ENCODE measurements around the gene CSRP2. TPM values are rescaled to one million over a fixed set of nuclear protein-coding genes. Genes with fewer than 3 reads are reported as not detected.
A peak's percentile ranks its signal among the peaks of the same experiment; 100 is the strongest.

Gene CSRP2
- total RNA-seq, 1 donor from 2014 or later: 185 TPM

- no peak for DNase-seq (ENCODE audit: low spot score)
- TF ChIP-seq CTCF (IDR thresholded peaks at IDR 0.05; ENCODE audit: unreplicated experiment): no peak
- Mint-ChIP-seq H3K27ac (ENCODE audit: unreplicated experiment) (no peak overlapping the region), H3K9me3 (ENCODE audit: unreplicated experiment) (no peaks in the 10 kb centered on the region), H3K4me3 (ENCODE audit: unreplicated experiment) (no peak overlapping the region), H3K27me3 (ENCODE audit: unreplicated experiment) (no peaks in the 10 kb centered on the region), H3K4me1 (ENCODE audit: unreplicated experiment) (peaks cover 30% of the 10 kb centered on the region), H3K36me3 (ENCODE audit: low read depth, unreplicated experiment) (no peaks in the 10 kb centered on the region)
Measured at GRCh38 chr12:76908303-76909017, 29.6 kb upstream of the CSRP2 start.

- no peaks in the 10 kb centered on the region for H3K9me3 Mint-ChIP-seq (ENCODE audit: unreplicated experiment)
- H3K36me3 Mint-ChIP-seq (ENCODE audit: low read depth, unreplicated experiment): no peaks in the 10 kb centered on the region
- H3K4me3 Mint-ChIP-seq (ENCODE audit: unreplicated experiment): no peak overlapping the region
- DNase-seq (ENCODE audit: low spot score): no peak
- no peak for TF ChIP-seq CTCF (IDR thresholded peaks at IDR 0.05; ENCODE audit: unreplicated experiment)
- peaks cover 34% of the 10 kb centered on the region for H3K4me1 Mint-ChIP-seq (ENCODE audit: unreplicated experiment)
- no peaks in the 10 kb centered on the region for H3K27me3 Mint-ChIP-seq (ENCODE audit: unreplicated experiment)
- H3K27ac Mint-ChIP-seq (ENCODE audit: unreplicated experiment): peak overlapping the region; percentile 93
Measured at GRCh38 chr12:76901628-76902380, 23.0 kb upstream of the CSRP2 start.

DNA sequence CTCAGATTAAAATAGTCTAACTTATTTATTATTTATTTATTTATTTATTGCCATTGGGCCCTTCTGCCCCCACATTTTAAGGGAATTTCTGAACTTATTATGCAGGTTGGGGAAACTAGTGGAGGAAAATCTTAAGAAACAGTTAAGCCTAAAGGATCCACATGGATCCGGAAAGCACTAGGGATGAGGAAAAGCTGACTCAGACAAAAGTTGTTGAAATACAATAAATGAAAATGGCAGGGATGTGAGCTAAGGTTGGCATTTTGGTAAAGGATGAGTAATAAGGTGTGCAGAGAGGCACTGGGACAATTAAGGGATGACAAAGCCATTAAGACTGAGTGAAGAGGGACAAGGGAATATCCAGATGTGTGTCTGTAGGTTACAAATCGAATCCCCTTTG is 20.7 kb upstream of the CSRP2 start:
- DNase-seq (ENCODE audit: low spot score): no peak
- no peaks in the 10 kb centered on the region for H3K27me3 Mint-ChIP-seq (ENCODE audit: unreplicated experiment)
- peaks cover 5% of the 10 kb centered on the region for H3K9me3 Mint-ChIP-seq (ENCODE audit: unreplicated experiment)
- no peaks in the 10 kb centered on the region for H3K36me3 Mint-ChIP-seq (ENCODE audit: low read depth, unreplicated experiment)
- TF ChIP-seq CTCF (IDR thresholded peaks at IDR 0.05; ENCODE audit: unreplicated experiment): no peak
- H3K27ac Mint-ChIP-seq (ENCODE audit: unreplicated experiment): peak overlapping the region; percentile 73
- H3K4me1 Mint-ChIP-seq (ENCODE audit: unreplicated experiment): peaks cover 34% of the 10 kb centered on the region
- no peak overlapping the region for H3K4me3 Mint-ChIP-seq (ENCODE audit: unreplicated experiment)

DNA sequence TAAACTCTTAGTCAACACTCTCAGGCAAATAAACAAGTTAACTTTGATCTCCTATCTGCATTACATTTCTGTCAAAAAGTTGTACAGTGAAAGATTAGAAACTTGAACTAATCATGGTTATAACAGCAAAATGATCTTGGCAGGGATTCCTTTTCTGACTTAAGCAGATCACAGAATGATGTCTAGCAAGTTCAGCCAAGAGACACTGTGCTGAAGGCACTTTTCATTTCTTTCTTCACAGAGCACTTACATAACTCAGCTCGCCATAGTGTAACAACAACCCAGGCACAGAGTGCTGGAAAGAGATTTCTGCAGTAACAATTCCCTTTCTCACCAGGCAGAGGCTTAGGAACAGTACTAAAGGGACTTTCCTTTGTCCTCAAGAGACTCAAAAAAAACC is 19.6 kb upstream of the CSRP2 start:
- no peak overlapping the region for H3K4me3 Mint-ChIP-seq (ENCODE audit: unreplicated experiment)
- H3K27me3 Mint-ChIP-seq (ENCODE audit: unreplicated experiment): no peaks in the 10 kb centered on the region
- TF ChIP-seq CTCF (IDR thresholded peaks at IDR 0.05; ENCODE audit: unreplicated experiment): no peak
- H3K27ac Mint-ChIP-seq (ENCODE audit: unreplicated experiment): no peak overlapping the region
- peaks cover 31% of the 10 kb centered on the region for H3K4me1 Mint-ChIP-seq (ENCODE audit: unreplicated experiment)
- peaks cover 11% of the 10 kb centered on the region for H3K9me3 Mint-ChIP-seq (ENCODE audit: unreplicated experiment)
- H3K36me3 Mint-ChIP-seq (ENCODE audit: low read depth, unreplicated experiment): peaks cover 4% of the 10 kb centered on the region
- DNase-seq (ENCODE audit: low spot score): no peak

DNA sequence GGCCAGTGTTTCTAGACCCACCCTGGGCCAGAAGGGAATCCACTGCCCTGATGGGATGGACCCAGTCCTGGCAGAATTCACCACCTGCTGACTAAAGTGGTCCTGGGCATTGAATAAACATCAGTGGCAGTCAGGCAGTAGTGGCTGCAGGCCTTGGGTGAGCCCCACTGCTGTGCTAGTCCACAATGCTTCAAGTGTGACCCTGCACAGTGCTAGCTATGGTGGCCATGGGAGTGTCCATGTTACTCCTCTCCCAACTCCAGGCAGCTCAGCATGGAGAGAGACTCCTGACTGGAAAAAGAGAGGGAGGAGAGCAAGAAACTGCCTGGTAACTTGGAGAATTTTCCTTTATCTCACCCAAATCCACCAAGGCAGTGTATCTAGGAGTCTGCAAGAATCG is 17.5 kb upstream of the CSRP2 start:
- Mint-ChIP-seq H3K4me3 (ENCODE audit: unreplicated experiment) (no peak overlapping the region), H3K27me3 (ENCODE audit: unreplicated experiment) (no peaks in the 10 kb centered on the region), H3K4me1 (ENCODE audit: unreplicated experiment) (peaks cover 20% of the 10 kb centered on the region), H3K27ac (ENCODE audit: unreplicated experiment) (no peak overlapping the region), H3K36me3 (ENCODE audit: low read depth, unreplicated experiment) (peaks cover 4% of the 10 kb centered on the region), H3K9me3 (ENCODE audit: unreplicated experiment) (peaks cover 11% of the 10 kb centered on the region)
- TF ChIP-seq CTCF (IDR thresholded peaks at IDR 0.05; ENCODE audit: unreplicated experiment): no peak
- DNase-seq (ENCODE audit: low spot score): no peak
